ENCODE results near the gene WDR17.

WDR17 gene

DNA sequence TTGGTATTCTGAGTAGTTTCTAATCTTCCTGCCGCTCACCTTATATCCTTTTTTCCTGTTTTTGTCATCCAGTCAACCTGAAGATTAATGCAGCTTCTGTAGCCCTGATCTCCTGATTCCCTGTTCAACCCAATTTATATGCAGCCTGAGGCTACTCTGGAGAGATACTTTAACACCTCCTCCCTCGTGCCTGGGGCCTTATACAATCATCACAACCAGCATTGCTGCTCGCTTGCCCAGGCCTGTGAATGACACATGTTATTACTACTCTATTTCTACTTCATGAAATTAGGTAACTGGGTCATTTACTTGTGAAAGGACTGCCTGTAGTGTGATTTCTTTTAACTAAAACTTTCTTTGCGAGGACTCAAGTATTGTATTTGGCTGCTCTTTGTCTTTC is 33.7 kb upstream of the WDR17 start:
- Histone ChIP-seq H3K14ac (ENCODE audit: low read length) (no peak overlapping the region), H3K9me3 (ENCODE audit: insufficient read depth, low read depth, low read length) (no peaks in the 10 kb centered on the region), H3K9ac (ENCODE audit: low read length) (no peak overlapping the region), H2BK12ac (ENCODE audit: low read length) (no peak overlapping the region), H2AK5ac (ENCODE audit: low read length) (no peak overlapping the region), H2BK120ac (ENCODE audit: insufficient read depth, low read length, poor library complexity) (no peak overlapping the region), H3K4me2 (ENCODE audit: low read length) (no peak overlapping the region), H3K79me1 (ENCODE audit: low read length) (no peaks in the 10 kb centered on the region), H3K23ac (ENCODE audit: low read length) (no peak overlapping the region), H3K4me1 (ENCODE audit: control insufficient read depth in 1 of 2, insufficient read depth in 2 of 2, low read length in 2 of 2) (no peaks in the 10 kb centered on the region), H3K36me3 (ENCODE audit: control insufficient read depth in 1 of 2, insufficient read depth in 2 of 2, low read length in 2 of 2) (no peaks in the 10 kb centered on the region), H3K4me3 (ENCODE audit: low read depth, low read length) (no peak overlapping the region), H2AFZ (ENCODE audit: insufficient read depth, low read length, poor library complexity) (no peak overlapping the region), H3K27ac (ENCODE audit: low read depth, low read length) (no peak overlapping the region), H4K91ac (ENCODE audit: low read depth, low read length) (no peak overlapping the region), H4K12ac (ENCODE audit: low read depth, low read length) (no peak overlapping the region), H2BK5ac (ENCODE audit: low read depth, low read length, poor library complexity) (no peak overlapping the region), H3K4ac (ENCODE audit: low read depth, low read length) (no peak overlapping the region), H3K79me2 (ENCODE audit: control insufficient read depth, insufficient read depth, low read length, poor library complexity) (no peaks in the 10 kb centered on the region), H3K27me3 (ENCODE audit: insufficient read depth, low read length) (no peaks in the 10 kb centered on the region), H3K18ac (ENCODE audit: low read length) (no peak overlapping the region), H4K8ac (ENCODE audit: low read depth, low read length) (no peak overlapping the region)
- WGBS (ENCODE audit: extremely low coverage, insufficient coverage, insufficient read length): no CpG with 5 or more reads among the region's 4 CpGs
- peak; percentile 72 to 78 for DNase-seq

DNA sequence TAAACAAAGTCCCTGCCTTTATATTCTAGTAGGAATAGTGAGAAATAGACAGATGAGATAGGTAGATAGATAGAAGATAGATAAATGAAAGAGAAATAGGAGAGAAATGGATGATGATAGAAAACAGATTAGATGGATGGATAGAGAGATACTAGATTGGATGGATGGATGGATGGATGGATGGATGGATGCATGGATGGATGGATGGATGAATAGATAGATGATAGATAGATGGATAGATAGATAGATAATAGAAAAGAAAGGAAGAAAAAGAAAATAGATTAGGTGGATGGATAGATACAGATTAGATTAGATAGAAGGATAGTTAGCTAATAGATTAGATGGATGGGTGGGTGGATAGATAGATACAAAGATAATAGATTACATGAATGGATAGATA is 33.2 kb upstream of the WDR17 start:
- H3K4me2 ChIP-seq (ENCODE audit: low read length): no peak overlapping the region
- no peak overlapping the region for H3K23ac ChIP-seq (ENCODE audit: low read length)
- no peaks in the 10 kb centered on the region for H3K79me2 ChIP-seq (ENCODE audit: control insufficient read depth, insufficient read depth, low read length, poor library complexity)

DNA sequence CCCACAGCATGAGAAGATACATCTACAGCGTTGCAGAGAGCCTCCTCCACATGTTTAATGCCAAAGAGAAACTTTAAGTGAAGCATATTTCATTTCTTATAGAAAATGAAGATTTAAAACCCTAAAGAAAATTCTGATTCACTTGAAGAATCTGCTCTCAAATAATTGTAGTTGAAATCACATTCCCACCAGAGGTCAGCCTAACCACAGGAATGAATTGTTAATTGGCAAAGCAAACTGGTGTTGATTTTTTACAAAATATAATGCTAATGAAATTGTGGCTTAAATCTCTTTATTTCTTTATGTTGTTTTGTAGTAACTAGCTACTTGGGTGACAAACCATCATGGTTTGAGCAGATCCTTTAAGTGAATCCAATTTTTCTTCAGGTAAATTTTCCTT is 31.1 kb upstream of the WDR17 start:
- Histone ChIP-seq H3K14ac (ENCODE audit: low read length) (no peak overlapping the region), H3K4me1 (ENCODE audit: control insufficient read depth in 1 of 2, insufficient read depth in 2 of 2, low read length in 2 of 2) (no peaks in the 10 kb centered on the region), H3K9ac (ENCODE audit: low read length) (no peak overlapping the region), H3K79me2 (ENCODE audit: control insufficient read depth, insufficient read depth, low read length, poor library complexity) (no peaks in the 10 kb centered on the region), H3K23ac (ENCODE audit: low read length) (no peak overlapping the region), H4K91ac (ENCODE audit: low read depth, low read length) (no peak overlapping the region), H3K4ac (ENCODE audit: low read depth, low read length) (no peak overlapping the region), H3K9me3 (ENCODE audit: insufficient read depth, low read depth, low read length) (no peaks in the 10 kb centered on the region), H3K27me3 (ENCODE audit: insufficient read depth, low read length) (no peaks in the 10 kb centered on the region), H3K27ac (ENCODE audit: low read depth, low read length) (no peak overlapping the region), H3K79me1 (ENCODE audit: low read length) (no peaks in the 10 kb centered on the region), H2AK5ac (ENCODE audit: low read length) (no peak overlapping the region), H4K8ac (ENCODE audit: low read depth, low read length) (no peak overlapping the region), H3K4me3 (ENCODE audit: low read depth, low read length) (no peak overlapping the region), H3K36me3 (ENCODE audit: control insufficient read depth in 1 of 2, insufficient read depth in 2 of 2, low read length in 2 of 2) (no peaks in the 10 kb centered on the region), H2AFZ (ENCODE audit: insufficient read depth, low read length, poor library complexity) (no peak overlapping the region), H3K18ac (ENCODE audit: low read length) (no peak overlapping the region), H2BK12ac (ENCODE audit: low read length) (no peak overlapping the region), H4K12ac (ENCODE audit: low read depth, low read length) (no peak overlapping the region), H2BK120ac (ENCODE audit: insufficient read depth, low read length, poor library complexity) (no peak overlapping the region), H2BK5ac (ENCODE audit: low read depth, low read length, poor library complexity) (no peak overlapping the region), H3K4me2 (ENCODE audit: low read length) (no peak overlapping the region)
- no CpG with 5 or more reads among the region's 1 CpG for WGBS (ENCODE audit: extremely low coverage, insufficient coverage, insufficient read length)
- peak in 1 of 2 donors; percentile 43 for DNase-seq

More for the DNA sequence above, 33.2 kb upstream of the WDR17 start:
- no peaks in the 10 kb centered on the region for H3K27me3 ChIP-seq (ENCODE audit: insufficient read depth, low read length)
- no peak for DNase-seq
- no peaks in the 10 kb centered on the region for H3K36me3 ChIP-seq (ENCODE audit: control insufficient read depth in 1 of 2, insufficient read depth in 2 of 2, low read length in 2 of 2)
- H3K14ac ChIP-seq (ENCODE audit: low read length): no peak overlapping the region
- H4K91ac ChIP-seq (ENCODE audit: low read depth, low read length): no peak overlapping the region
- no peak overlapping the region for H3K18ac ChIP-seq (ENCODE audit: low read length)
- H2BK120ac ChIP-seq (ENCODE audit: insufficient read depth, low read length, poor library complexity): no peak overlapping the region
- no peak overlapping the region for H4K12ac ChIP-seq (ENCODE audit: low read depth, low read length)
- H4K8ac ChIP-seq (ENCODE audit: low read depth, low read length): no peak overlapping the region
- no peak overlapping the region for H2BK5ac ChIP-seq (ENCODE audit: low read depth, low read length, poor library complexity)
- H2BK12ac ChIP-seq (ENCODE audit: low read length): no peak overlapping the region
- H3K79me1 ChIP-seq (ENCODE audit: low read length): no peaks in the 10 kb centered on the region
- H3K27ac ChIP-seq (ENCODE audit: low read depth, low read length): no peak overlapping the region
- H3K4me3 ChIP-seq (ENCODE audit: low read depth, low read length): no peak overlapping the region
- H3K9ac ChIP-seq (ENCODE audit: low read length): no peak overlapping the region
- H3K4ac ChIP-seq (ENCODE audit: low read depth, low read length): no peak overlapping the region
- no peaks in the 10 kb centered on the region for H3K9me3 ChIP-seq (ENCODE audit: insufficient read depth, low read depth, low read length)
- no peaks in the 10 kb centered on the region for H3K4me1 ChIP-seq (ENCODE audit: control insufficient read depth in 1 of 2, insufficient read depth in 2 of 2, low read length in 2 of 2)
- no peak overlapping the region for H2AFZ ChIP-seq (ENCODE audit: insufficient read depth, low read length, poor library complexity)
- no peak overlapping the region for H2AK5ac ChIP-seq (ENCODE audit: low read length)

DNA sequence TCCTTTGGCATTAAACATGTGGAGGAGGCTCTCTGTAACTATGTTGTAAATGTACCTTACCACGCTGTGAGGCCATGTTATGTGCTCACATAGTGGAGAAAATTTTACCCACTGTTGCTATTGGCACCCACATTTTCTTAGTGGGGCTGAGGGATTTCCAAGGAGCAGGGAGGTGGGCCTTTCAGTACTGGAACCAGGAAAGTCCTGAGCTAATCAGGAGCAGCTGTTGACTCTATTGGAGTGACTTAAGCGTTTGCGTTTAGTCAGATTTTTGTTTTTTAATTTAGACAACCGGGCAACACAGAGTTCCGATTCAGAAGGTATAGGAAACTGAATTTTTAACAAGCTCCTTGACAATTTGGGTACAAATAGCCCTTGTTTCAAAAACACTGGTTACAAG is 30.7 kb upstream of the WDR17 start:
- no peak overlapping the region for H2AFZ ChIP-seq (ENCODE audit: insufficient read depth, low read length, poor library complexity)
- H3K18ac ChIP-seq (ENCODE audit: low read length): no peak overlapping the region

More for the DNA sequence above, 30.7 kb upstream of the WDR17 start:
- no peak overlapping the region for H3K4me2 ChIP-seq (ENCODE audit: low read length)
- H3K79me1 ChIP-seq (ENCODE audit: low read length): no peaks in the 10 kb centered on the region
- no peaks in the 10 kb centered on the region for H3K79me2 ChIP-seq (ENCODE audit: control insufficient read depth, insufficient read depth, low read length, poor library complexity)
- H4K8ac ChIP-seq (ENCODE audit: low read depth, low read length): no peak overlapping the region
- no peak overlapping the region for H2BK120ac ChIP-seq (ENCODE audit: insufficient read depth, low read length, poor library complexity)
- H3K27me3 ChIP-seq (ENCODE audit: insufficient read depth, low read length): no peaks in the 10 kb centered on the region
- H4K12ac ChIP-seq (ENCODE audit: low read depth, low read length): no peak overlapping the region
- H3K4me3 ChIP-seq (ENCODE audit: low read depth, low read length): no peak overlapping the region
- H3K9me3 ChIP-seq (ENCODE audit: insufficient read depth, low read depth, low read length): no peaks in the 10 kb centered on the region
- no peak overlapping the region for H2BK12ac ChIP-seq (ENCODE audit: low read length)
- H3K4me1 ChIP-seq (ENCODE audit: control insufficient read depth in 1 of 2, insufficient read depth in 2 of 2, low read length in 2 of 2): no peaks in the 10 kb centered on the region
- H3K27ac ChIP-seq (ENCODE audit: low read depth, low read length): no peak overlapping the region
- no peak overlapping the region for H3K14ac ChIP-seq (ENCODE audit: low read length)
- H3K36me3 ChIP-seq (ENCODE audit: control insufficient read depth in 1 of 2, insufficient read depth in 2 of 2, low read length in 2 of 2): no peaks in the 10 kb centered on the region
- no peak overlapping the region for H3K4ac ChIP-seq (ENCODE audit: low read depth, low read length)
- H3K23ac ChIP-seq (ENCODE audit: low read length): no peak overlapping the region
- no peak overlapping the region for H4K91ac ChIP-seq (ENCODE audit: low read depth, low read length)
- no CpG with 5 or more reads among the region's 5 CpGs for WGBS (ENCODE audit: extremely low coverage, insufficient coverage, insufficient read length)
- no peak overlapping the region for H3K9ac ChIP-seq (ENCODE audit: low read length)
- no peak for DNase-seq
- no peak overlapping the region for H2BK5ac ChIP-seq (ENCODE audit: low read depth, low read length, poor library complexity)
- H2AK5ac ChIP-seq (ENCODE audit: low read length): no peak overlapping the region
